ENCODE results near the gene RNF183.
A peak's percentile ranks its signal among the peaks of the same experiment; 100 is the strongest.

RNF183 gene

GRCh38 chr9:113345190-113345589 lies 42.0 kb upstream of the RNF183 start:
- H3K27me3 ChIP-seq (ENCODE audit: insufficient read depth, poor library complexity, severe bottlenecking): no peaks in the 10 kb centered on the region
- no peak for DNase-seq (ENCODE audit: low read depth in 1 of 2, low spot score in 1 of 2)
- TF ChIP-seq, protein P1, sequence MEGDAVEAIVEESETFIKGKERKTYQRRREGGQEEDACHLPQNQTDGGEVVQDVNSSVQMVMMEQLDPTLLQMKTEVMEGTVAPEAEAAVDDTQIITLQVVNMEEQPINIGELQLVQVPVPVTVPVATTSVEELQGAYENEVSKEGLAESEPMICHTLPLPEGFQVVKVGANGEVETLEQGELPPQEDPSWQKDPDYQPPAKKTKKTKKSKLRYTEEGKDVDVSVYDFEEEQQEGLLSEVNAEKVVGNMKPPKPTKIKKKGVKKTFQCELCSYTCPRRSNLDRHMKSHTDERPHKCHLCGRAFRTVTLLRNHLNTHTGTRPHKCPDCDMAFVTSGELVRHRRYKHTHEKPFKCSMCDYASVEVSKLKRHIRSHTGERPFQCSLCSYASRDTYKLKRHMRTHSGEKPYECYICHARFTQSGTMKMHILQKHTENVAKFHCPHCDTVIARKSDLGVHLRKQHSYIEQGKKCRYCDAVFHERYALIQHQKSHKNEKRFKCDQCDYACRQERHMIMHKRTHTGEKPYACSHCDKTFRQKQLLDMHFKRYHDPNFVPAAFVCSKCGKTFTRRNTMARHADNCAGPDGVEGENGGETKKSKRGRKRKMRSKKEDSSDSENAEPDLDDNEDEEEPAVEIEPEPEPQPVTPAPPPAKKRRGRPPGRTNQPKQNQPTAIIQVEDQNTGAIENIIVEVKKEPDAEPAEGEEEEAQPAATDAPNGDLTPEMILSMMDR (IDR thresholded peaks at IDR 0.05; ENCODE audit: insufficient read depth, low read length): no peak
- TF ChIP-seq REST (IDR thresholded peaks at IDR 0.05; ENCODE audit: insufficient replicate concordance, low read depth) (no peak), SPI1 (IDR thresholded peaks at IDR 0.05; ENCODE audit: borderline replicate concordance, low read depth) (no peak), GABPA (IDR thresholded peaks at IDR 0.05; ENCODE audit: low read depth) (no peak), POLR2AphosphoS5 (IDR thresholded peaks at IDR 0.05; ENCODE audit: low read depth) (no peak)
- H3K4me3 ChIP-seq (replicated peaks; ENCODE audit: insufficient read depth, low read length): no peak overlapping the region
- no peak overlapping the region for H3K27ac ChIP-seq (replicated peaks)

DNA sequence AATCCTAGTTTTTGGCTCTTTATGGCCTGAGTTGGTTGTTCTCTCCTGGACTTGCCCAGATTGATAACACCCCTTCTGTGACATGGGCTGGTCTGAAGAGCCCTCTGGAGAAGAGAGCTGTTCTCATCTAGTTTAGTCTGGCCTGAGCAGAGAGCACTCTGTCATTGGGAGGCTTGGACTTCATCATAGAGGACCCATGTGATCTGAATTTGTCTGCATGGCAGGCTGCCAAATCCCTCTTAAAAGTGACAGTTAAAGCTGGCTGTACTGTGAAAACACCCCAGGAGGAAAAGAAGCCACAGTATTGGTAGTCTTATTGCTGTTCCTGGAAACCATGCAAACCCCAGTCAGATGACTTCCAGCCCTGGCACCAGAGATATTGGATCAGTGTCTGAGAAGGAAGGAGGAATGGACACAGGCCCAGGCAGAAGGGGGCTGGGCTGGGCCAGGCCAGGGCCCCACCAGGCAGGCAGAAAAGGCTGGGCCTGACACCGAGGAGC lies 40.6 kb upstream of the RNF183 start:
- H3K27ac ChIP-seq (replicated peaks): peak overlapping the region; percentile 19
- DNase-seq (ENCODE audit: low read depth in 1 of 2, low spot score in 1 of 2): peak in 1 of 2 experiments; percentile 66
- H3K27me3 ChIP-seq (ENCODE audit: insufficient read depth, poor library complexity, severe bottlenecking): no peaks in the 10 kb centered on the region
- no peak overlapping the region for H3K4me3 ChIP-seq (replicated peaks; ENCODE audit: insufficient read depth, low read length)
- TF ChIP-seq SPI1 (IDR thresholded peaks at IDR 0.05; ENCODE audit: borderline replicate concordance, low read depth): no peak
- TF ChIP-seq GABPA (IDR thresholded peaks at IDR 0.05; ENCODE audit: low read depth): no peak
- no peak for TF ChIP-seq POLR2AphosphoS5 (IDR thresholded peaks at IDR 0.05; ENCODE audit: low read depth)
- no peak for TF ChIP-seq REST (IDR thresholded peaks at IDR 0.05; ENCODE audit: insufficient replicate concordance, low read depth)
- TF ChIP-seq, protein P1 (IDR thresholded peaks at IDR 0.05; ENCODE audit: insufficient read depth, low read length): no peak

- Histone ChIP-seq H3K27me3 (ENCODE audit: insufficient read depth, poor library complexity, severe bottlenecking) (no peaks in the 10 kb centered on the region), H3K27ac (replicated peaks) (no peak overlapping the region), H3K4me3 (replicated peaks; ENCODE audit: insufficient read depth, low read length) (no peak overlapping the region)
- no peak for TF ChIP-seq SPI1 (IDR thresholded peaks at IDR 0.05; ENCODE audit: borderline replicate concordance, low read depth)
- TF ChIP-seq POLR2AphosphoS5 (IDR thresholded peaks at IDR 0.05; ENCODE audit: low read depth): no peak
- TF ChIP-seq, protein P1 (IDR thresholded peaks at IDR 0.05; ENCODE audit: insufficient read depth, low read length): no peak
- no peak for TF ChIP-seq GABPA (IDR thresholded peaks at IDR 0.05; ENCODE audit: low read depth)
- TF ChIP-seq REST (IDR thresholded peaks at IDR 0.05; ENCODE audit: insufficient replicate concordance, low read depth): no peak
- no peak for DNase-seq (ENCODE audit: low read depth in 1 of 2, low spot score in 1 of 2)
Observed at GRCh38 chr9:113341712-113342410, 38.7 kb upstream of the RNF183 start.

Measured in HL-60 (cell line).